HEK293 (cell line): ENCODE data around the gene PRKCQ.

Source experiments
- CTCF ChIA-PET: fragments of 350-600 bp; formaldehyde crosslinking; extraction: SDS; loops from one replicate; lab custom pipeline; 2021; ENCODE audit warnings: antibody characterized with exemption; lab: Yijun Ruan, JAX
- POLR2A ChIA-PET: fragments of 300-600 bp; formaldehyde crosslinking; extraction: SDS; loops from one replicate; lab custom pipeline; 2020; ENCODE audit warnings: antibody characterized with exemption, inconsistent platforms; lab: Yijun Ruan, JAX
- H3K27ac ChIP-seq: fragments of 200-500 bp; sonication (Bioruptor generic); 2 replicates; pipeline ENCODE4 v1.5.1; 2014; ENCODE audit warnings: low read depth, low read length, control low read depth, inconsistent platforms; ENCODE audit errors: extremely low read depth
- H3K36me3 ChIP-seq, 2 experiments: fragments of 200-500 bp in 1 of 2; sonication (Bioruptor generic) in 1 of 2; 1 replicate in 1 of 2; 2 replicates in 1 of 2; pipeline ENCODE4 v1.5.1; 2014 to 2017; ENCODE audit warnings: inconsistent platforms in 2 of 2, low read length in 2 of 2; ENCODE audit not compliant: control insufficient read depth in 2 of 2, insufficient read depth in 1 of 2
- H3K4me1 ChIP-seq: fragments of 200-500 bp; sonication (Bioruptor generic); 2 replicates; pipeline ENCODE4 v1.5.1; 2014; ENCODE audit warnings: mild to moderate bottlenecking, low read length, inconsistent platforms; ENCODE audit not compliant: control insufficient read depth, insufficient read depth
- H3K4me3 ChIP-seq: 2 replicates; pipeline ENCODE4 v1.5.1; 2011; ENCODE audit warnings: low read depth, mild to moderate bottlenecking, control low read depth, low read length, moderate library complexity
- H3K9me3 ChIP-seq: fragments of 200-500 bp; sonication (Bioruptor generic); 2 replicates; pipeline ENCODE4 v1.5.1; 2014; ENCODE audit warnings: low read depth, low read length, inconsistent platforms; ENCODE audit not compliant: control insufficient read depth, insufficient read depth
- GLIS2 ChIP-seq: fragments of 450-650 bp; formaldehyde crosslinking; IDR thresholded peaks from 2 replicates; pipeline ENCODE4 v1.5.1; 2016; ENCODE audit warnings: missing biosample characterization, missing genetic modification characterization
- SCRT2 ChIP-seq: fragments of 450-650 bp; formaldehyde crosslinking; IDR thresholded peaks from 2 replicates; pipeline ENCODE4 v1.5.1; 2016; ENCODE audit warnings: missing biosample characterization, missing genetic modification characterization
- TRIM28 ChIP-seq: IDR thresholded peaks from 2 replicates; pipeline ENCODE4 v1.6.1; 2011; ENCODE audit warnings: low read length, control low read depth, borderline replicate concordance
- ZNF184 ChIP-seq: fragments of 450-650 bp; IDR thresholded peaks from 2 replicates; pipeline ENCODE4 v1.5.1; 2018; ENCODE audit warnings: missing biosample characterization, mild to moderate bottlenecking, missing genetic modification characterization
- ZNF24 ChIP-seq: fragments of 450-650 bp; formaldehyde crosslinking; IDR thresholded peaks from 2 replicates; pipeline ENCODE4 v1.5.1; 2016; ENCODE audit warnings: missing biosample characterization, missing genetic modification characterization
- ZNF248 ChIP-seq: fragments of 450-650 bp; formaldehyde crosslinking; IDR thresholded peaks from 2 replicates; pipeline ENCODE4 v1.5.1; 2017; ENCODE audit warnings: missing biosample characterization, missing genetic modification characterization
- ZNF514 ChIP-seq: fragments of 450-650 bp; formaldehyde crosslinking; IDR thresholded peaks from 2 replicates; pipeline ENCODE4 v1.5.1; 2016; ENCODE audit warnings: missing biosample characterization, missing genetic modification characterization
- ZNF544 ChIP-seq: fragments of 450-650 bp; formaldehyde crosslinking; IDR thresholded peaks from 2 replicates; pipeline ENCODE4 v1.5.0; 2017; ENCODE audit warnings: missing biosample characterization, missing genetic modification characterization
- ZNF596 ChIP-seq: fragments of 450-650 bp; IDR thresholded peaks from 2 replicates; pipeline ENCODE4 v1.5.0; 2018; ENCODE audit warnings: missing biosample characterization, mild to moderate bottlenecking, missing genetic modification characterization, moderate library complexity
- ZNF654 ChIP-seq: fragments of 450-650 bp; formaldehyde crosslinking; IDR thresholded peaks from 2 replicates; pipeline ENCODE4 v1.5.1; 2016; ENCODE audit warnings: low read depth, missing biosample characterization, missing genetic modification characterization
- ZNF843 ChIP-seq: fragments of 450-650 bp; formaldehyde crosslinking; IDR thresholded peaks from 2 replicates; pipeline ENCODE4 v1.5.1; 2016; ENCODE audit warnings: missing biosample characterization, missing genetic modification characterization
- TF ChIP-seq, protein P1 (sequence below): fragments of 450-650 bp; formaldehyde crosslinking; IDR thresholded peaks from 2 replicates; pipeline ENCODE4 v1.5.1; 2016; ENCODE audit warnings: missing biosample characterization, missing genetic modification characterization
- TF ChIP-seq, protein P2 (sequence below): fragments of 450-650 bp; formaldehyde crosslinking; IDR thresholded peaks from 2 replicates; pipeline ENCODE4 v1.5.1; 2016; ENCODE audit warnings: missing biosample characterization, missing genetic modification characterization
- TF ChIP-seq, protein P3 (sequence below): fragments of 450-650 bp; formaldehyde crosslinking; IDR thresholded peaks from 2 replicates; pipeline ENCODE4 v1.5.1; 2016; ENCODE audit warnings: missing biosample characterization, missing genetic modification characterization
- TF ChIP-seq, protein P4 (sequence below): fragments of 450-650 bp; formaldehyde crosslinking; IDR thresholded peaks from 2 replicates; pipeline ENCODE4 v1.5.1; 2016; ENCODE audit warnings: missing biosample characterization, missing genetic modification characterization

PRKCQ gene

DNA sequence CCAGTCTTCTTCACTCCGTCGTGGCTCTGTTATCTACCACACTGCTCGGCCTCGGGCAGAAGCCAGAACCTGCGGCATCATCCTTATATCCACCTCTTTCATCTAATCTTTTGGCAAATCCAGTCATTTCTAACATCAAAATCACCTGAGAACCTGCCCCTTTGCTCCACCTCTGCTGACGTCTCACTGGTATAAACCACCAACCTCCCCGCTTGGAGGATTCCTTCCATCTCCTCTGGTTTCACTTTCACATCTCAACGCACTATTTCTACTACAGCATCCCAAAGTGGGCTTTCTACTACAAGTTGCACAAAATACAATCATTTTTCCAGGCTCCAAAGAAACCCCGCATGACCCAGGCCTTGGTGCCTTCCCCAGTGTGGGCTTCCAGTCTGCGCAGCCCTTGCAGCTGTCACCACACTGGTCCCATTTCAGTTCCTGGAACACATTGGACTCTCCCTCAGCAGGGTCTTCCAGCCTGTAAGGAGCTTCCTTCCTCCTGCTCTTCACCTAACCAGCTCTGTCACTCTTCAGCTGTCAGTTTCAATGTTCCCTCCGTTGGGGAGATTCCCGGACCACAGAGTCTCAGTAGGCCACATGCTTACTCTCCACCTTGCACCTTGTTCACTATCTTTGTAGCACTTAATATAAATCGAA, 85.0 kb downstream of the PRKCQ start:
- POLR2A ChIA-PET = no interaction called here
- Histone ChIP-seq H3K4me3 (no peak overlapping the region), H3K4me1 (no peaks in the 10 kb centered on the region)

DNA sequence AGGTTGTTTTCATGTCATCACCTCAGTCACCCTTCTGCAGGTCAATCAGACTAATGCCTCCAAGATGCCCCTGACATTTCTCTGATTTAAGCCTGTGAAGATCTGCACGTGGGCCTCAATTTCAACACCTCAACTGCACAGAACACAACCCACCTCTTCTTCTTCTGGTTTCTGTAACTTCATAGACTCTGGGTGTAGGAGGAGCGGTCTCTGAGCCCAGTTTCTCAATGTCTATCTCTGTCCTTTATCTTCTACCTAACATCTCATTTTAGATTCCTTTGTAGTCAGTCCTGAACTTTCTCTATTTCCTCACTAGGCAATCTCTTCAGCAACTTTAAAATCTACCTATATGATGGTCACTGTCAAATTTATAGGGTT, 85.6 kb downstream of the PRKCQ start:
- ChIA-PET POLR2A (no interaction called here), CTCF (no interaction called here)
- no peak overlapping the region for H3K4me3 ChIP-seq
- H3K36me3 ChIP-seq = peaks cover 0 to 17% of the 10 kb centered on the region in 2 experiments; a peak in 1 of 3 replicates
- TF ChIP-seq, protein P1, sequence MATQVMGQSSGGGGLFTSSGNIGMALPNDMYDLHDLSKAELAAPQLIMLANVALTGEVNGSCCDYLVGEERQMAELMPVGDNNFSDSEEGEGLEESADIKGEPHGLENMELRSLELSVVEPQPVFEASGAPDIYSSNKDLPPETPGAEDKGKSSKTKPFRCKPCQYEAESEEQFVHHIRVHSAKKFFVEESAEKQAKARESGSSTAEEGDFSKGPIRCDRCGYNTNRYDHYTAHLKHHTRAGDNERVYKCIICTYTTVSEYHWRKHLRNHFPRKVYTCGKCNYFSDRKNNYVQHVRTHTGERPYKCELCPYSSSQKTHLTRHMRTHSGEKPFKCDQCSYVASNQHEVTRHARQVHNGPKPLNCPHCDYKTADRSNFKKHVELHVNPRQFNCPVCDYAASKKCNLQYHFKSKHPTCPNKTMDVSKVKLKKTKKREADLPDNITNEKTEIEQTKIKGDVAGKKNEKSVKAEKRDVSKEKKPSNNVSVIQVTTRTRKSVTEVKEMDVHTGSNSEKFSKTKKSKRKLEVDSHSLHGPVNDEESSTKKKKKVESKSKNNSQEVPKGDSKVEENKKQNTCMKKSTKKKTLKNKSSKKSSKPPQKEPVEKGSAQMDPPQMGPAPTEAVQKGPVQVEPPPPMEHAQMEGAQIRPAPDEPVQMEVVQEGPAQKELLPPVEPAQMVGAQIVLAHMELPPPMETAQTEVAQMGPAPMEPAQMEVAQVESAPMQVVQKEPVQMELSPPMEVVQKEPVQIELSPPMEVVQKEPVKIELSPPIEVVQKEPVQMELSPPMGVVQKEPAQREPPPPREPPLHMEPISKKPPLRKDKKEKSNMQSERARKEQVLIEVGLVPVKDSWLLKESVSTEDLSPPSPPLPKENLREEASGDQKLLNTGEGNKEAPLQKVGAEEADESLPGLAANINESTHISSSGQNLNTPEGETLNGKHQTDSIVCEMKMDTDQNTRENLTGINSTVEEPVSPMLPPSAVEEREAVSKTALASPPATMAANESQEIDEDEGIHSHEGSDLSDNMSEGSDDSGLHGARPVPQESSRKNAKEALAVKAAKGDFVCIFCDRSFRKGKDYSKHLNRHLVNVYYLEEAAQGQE (tag by site-specific recombination) = no peak
- TF ChIP-seq ZNF514 (tag by site-specific recombination) (no peak), SCRT2 (tag by site-specific recombination) (no peak), GLIS2 (tag by site-specific recombination) (no peak), ZNF184 (no peak), ZNF654 (tag by site-specific recombination) (no peak), ZNF843 (tag by site-specific recombination) (no peak), TRIM28 (no peak)
- TF ChIP-seq, protein P2, sequence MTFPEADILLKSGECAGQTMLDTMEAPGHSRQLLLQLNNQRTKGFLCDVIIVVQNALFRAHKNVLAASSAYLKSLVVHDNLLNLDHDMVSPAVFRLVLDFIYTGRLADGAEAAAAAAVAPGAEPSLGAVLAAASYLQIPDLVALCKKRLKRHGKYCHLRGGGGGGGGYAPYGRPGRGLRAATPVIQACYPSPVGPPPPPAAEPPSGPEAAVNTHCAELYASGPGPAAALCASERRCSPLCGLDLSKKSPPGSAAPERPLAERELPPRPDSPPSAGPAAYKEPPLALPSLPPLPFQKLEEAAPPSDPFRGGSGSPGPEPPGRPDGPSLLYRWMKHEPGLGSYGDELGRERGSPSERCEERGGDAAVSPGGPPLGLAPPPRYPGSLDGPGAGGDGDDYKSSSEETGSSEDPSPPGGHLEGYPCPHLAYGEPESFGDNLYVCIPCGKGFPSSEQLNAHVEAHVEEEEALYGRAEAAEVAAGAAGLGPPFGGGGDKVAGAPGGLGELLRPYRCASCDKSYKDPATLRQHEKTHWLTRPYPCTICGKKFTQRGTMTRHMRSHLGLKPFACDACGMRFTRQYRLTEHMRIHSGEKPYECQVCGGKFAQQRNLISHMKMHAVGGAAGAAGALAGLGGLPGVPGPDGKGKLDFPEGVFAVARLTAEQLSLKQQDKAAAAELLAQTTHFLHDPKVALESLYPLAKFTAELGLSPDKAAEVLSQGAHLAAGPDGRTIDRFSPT (tag by site-specific recombination) = no peak
- H3K9me3 ChIP-seq = no peaks in the 10 kb centered on the region
- H3K27ac ChIP-seq = no peak overlapping the region
- no peaks in the 10 kb centered on the region for H3K4me1 ChIP-seq

More for the DNA sequence above, 85.0 kb downstream of the PRKCQ start:
- Histone ChIP-seq H3K9me3 (no peaks in the 10 kb centered on the region), H3K36me3 (peaks cover 0 to 17% of the 10 kb centered on the region in 2 experiments; a peak in 1 of 3 replicates), H3K27ac (no peak overlapping the region)
- CTCF ChIA-PET = no interaction called here
- TF ChIP-seq, protein P3, sequence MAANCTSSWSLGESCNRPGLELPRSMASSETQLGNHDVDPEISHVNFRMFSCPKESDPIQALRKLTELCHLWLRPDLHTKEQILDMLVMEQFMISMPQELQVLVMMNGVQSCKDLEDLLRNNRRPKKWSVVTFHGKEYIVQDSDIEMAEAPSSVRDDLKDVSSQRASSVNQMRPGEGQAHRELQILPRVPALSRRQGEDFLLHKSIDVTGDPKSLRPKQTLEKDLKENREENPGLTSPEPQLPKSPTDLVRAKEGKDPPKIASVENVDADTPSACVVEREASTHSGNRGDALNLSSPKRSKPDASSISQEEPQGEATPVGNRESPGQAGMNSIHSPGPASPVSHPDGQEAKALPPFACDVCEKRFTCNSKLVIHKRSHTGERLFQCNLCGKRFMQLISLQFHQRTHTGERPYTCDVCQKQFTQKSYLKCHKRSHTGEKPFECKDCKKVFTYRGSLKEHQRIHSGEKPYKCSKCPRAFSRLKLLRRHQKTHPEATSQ = no peak
- TF ChIP-seq ZNF24 (tag by site-specific recombination) (no peak), ZNF248 (tag by site-specific recombination) (no peak), ZNF544 (no peak), ZNF596 (tag by site-specific recombination) (no peak)
- TF ChIP-seq, protein P4, sequence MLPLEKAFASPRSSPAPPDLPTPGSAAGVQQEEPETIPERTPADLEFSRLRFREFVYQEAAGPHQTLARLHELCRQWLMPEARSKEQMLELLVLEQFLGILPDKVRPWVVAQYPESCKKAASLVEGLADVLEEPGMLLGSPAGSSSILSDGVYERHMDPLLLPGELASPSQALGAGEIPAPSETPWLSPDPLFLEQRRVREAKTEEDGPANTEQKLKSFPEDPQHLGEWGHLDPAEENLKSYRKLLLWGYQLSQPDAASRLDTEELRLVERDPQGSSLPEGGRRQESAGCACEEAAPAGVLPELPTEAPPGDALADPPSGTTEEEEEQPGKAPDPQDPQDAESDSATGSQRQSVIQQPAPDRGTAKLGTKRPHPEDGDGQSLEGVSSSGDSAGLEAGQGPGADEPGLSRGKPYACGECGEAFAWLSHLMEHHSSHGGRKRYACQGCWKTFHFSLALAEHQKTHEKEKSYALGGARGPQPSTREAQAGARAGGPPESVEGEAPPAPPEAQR = no peak
